HG02884 (cell line): ENCODE measurements around the gene CLCN6.
A peak's percentile ranks its signal among the peaks of the same experiment; 100 is the strongest.

Experiments used
- ATAC-seq: cut with Tn5 transposase; IDR thresholded peaks from one replicate; pipeline ENCODE4 v1.9.1; 2021; ENCODE audit warnings: mild to moderate bottlenecking, moderate library complexity; ENCODE audit not compliant: unreplicated experiment

The CLCN6 gene, protein sequence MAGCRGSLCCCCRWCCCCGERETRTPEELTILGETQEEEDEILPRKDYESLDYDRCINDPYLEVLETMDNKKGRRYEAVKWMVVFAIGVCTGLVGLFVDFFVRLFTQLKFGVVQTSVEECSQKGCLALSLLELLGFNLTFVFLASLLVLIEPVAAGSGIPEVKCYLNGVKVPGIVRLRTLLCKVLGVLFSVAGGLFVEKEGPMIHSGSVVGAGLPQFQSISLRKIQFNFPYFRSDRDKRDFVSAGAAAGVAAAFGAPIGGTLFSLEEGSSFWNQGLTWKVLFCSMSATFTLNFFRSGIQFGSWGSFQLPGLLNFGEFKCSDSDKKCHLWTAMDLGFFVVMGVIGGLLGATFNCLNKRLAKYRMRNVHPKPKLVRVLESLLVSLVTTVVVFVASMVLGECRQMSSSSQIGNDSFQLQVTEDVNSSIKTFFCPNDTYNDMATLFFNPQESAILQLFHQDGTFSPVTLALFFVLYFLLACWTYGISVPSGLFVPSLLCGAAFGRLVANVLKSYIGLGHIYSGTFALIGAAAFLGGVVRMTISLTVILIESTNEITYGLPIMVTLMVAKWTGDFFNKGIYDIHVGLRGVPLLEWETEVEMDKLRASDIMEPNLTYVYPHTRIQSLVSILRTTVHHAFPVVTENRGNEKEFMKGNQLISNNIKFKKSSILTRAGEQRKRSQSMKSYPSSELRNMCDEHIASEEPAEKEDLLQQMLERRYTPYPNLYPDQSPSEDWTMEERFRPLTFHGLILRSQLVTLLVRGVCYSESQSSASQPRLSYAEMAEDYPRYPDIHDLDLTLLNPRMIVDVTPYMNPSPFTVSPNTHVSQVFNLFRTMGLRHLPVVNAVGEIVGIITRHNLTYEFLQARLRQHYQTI

DNA sequence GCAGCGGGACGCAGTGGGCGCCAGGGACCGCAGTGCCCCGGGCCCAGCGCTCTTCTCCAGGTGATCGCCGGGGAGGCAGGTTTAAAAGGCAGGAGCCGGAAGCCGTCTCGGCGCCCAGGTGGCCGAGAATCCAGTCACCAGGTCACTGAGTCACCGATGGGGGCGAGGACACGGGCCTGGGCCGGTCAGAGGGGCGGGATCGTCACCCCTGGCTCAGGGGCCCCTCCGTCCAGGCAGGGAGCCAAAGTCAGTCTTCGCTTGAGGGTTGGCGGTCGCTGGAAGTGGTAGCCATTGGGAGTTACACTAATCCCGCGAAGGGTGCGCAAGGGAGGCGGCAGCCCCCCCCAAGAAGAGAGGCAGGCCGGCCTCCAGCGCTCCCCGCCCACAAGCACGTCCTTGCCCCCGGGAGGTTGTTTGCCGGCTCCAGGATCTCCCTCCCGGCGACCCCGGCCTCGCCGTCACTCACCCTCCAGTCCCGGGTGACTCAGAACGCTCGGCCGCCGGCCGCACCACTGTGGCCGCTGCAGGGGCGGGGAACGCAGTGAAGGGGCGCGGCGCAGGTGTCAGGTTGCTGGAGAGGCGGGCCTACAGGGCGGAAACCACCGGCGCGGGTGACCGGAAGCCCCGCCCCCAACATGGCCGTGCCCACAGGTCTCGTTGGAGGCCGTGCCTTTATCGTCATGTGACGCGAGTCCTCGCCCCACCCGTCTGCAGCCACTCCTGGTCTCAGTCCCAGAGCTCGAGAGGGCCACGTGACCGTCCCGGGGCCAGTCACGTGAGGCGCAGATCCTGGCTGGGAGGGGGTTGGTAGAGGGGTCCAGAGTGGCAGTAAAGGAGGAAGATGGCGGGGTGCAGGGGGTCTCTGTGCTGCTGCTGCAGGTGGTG is at the start of gene CLCN6, which contains the start of gene MTHFR:
TSS of gene CLCN6 (plus strand) at position 770 of the 885 bp plus-strand sequence. CDS start at position 842, 72 bp downstream.
TSS of gene MTHFR (minus strand) at position 543 of the 885 bp plus-strand sequence. CDS start 2,848 bp downstream, outside the sequence.
- ATAC-seq: peak; percentile 75

DNA sequence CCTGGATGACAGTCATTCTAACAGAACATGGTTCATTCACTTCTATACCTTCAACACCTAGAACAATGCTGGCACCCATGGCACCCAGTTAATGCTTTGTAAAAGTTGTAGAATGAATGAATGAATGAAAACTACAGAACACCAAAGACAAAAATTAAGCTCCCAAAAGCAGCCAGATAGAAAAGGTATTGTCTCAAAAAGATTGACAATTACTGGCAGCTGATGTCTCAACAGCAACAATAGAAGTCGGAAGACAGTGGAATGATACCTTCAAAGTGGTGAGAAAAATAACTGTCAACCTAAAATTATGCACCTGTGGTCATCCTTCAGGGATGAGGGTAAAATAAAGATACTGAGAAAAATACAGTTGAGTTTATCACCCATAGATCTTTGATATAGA is 48.9 kb upstream of the CLCN6 start:
- ATAC-seq: no peak

DNA sequence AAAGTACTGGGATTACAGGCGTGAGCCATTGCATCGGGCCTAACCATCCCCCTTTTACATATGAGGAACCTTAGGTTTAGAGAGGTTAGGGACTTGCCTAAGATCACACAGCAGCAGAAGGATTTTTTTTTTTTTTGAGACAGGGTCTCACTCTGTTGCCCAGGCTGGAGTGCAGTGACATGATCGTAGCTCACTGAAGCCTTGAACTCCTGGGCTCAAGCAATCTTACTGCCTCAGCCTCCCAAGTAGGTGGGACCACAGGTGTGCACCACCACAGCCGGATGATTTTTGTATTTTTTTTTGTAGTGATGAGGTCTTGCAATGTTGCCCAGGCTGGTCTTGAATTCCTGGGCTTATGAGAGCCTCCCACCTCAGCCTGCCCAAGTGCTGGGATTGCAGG is 46.2 kb upstream of the CLCN6 start:
- ATAC-seq: no peak

DNA sequence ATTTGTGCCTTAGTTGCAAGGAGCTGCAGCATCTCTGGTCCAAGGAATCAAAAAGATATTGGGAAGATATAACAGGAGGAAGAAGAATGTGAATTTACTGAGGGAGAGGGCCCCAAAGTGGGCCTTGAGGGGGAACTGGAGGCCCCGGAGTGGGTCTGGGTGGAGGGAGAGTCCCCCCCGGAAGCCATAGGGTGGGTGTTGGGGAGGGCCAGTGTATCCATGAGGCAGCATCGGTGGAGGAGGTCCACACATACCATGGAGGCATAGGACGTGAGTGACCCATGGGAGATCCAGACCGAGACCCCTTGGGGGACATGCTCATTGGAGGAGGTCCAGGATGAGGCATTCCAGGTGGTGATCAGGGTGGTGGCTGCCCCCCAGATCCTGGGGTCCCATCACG is 44.7 kb upstream of the CLCN6 start:
- no peak for ATAC-seq

DNA sequence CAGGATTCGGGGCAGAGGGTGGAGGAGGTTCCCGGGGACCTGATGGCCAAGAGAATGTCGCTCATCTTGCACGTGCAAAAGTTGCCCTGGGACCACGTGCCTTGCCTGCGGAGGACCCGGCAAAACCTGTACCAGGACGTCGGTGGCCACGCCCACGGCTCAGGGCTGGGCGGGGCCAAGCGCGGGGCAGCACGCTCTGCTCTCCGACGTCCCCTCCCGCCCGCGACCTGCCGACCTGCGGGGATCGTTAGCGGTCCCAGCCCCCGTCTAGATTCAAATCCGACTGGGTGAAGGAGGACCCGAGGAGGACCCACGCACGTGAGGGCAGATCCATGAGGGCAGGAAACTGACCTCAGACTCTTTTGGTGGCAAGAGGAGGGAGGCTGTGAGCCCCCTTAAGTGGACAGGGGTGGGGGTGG is 44.0 kb upstream of the CLCN6 start, which contains the start of gene C1orf167:
TSS of gene C1orf167 (plus strand) at position 206 of the 419 bp plus-strand sequence. CDS start 2,208 bp downstream, outside the sequence.
- no peak for ATAC-seq

DNA sequence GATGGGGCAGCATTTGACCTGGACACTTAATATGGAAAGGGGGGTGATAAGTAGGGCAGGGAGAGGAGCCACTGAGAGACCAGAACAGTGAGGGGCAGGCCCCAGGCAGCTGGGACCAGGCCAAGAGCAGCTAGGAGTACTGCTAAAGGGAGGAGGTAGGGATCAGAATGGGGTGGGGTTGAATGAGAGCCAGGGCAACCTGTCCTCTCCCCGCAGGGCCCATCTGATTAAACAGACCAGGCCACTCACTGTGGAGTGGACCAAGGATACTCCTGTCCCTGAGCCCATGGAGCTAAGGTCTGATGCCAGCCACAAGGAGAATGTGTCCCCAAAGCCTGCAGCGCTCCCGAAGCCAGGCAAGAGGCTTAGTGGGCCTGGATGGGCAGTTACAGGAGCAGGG is 41.9 kb upstream of the CLCN6 start:
- no peak for ATAC-seq

DNA sequence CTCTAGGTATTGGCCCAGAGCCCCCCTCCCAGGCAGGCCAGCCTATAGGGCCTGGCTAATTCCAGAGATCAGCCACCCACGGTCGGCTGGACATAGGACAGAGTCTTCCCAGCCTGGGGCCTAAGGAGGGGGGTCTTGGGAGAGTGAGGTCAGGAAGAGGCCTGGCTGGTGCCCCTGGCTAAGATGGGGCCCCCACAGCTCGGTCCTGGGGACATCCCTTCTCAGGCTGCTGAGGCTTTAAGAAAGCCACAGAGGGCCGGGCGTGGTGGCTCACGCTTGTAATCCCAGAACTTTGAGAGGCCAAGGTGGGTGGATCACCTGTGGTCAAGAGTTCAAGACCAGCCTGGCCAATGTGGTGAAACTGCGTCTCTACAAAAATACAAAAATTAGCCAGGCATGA is 41.5 kb upstream of the CLCN6 start:
- no peak for ATAC-seq

DNA sequence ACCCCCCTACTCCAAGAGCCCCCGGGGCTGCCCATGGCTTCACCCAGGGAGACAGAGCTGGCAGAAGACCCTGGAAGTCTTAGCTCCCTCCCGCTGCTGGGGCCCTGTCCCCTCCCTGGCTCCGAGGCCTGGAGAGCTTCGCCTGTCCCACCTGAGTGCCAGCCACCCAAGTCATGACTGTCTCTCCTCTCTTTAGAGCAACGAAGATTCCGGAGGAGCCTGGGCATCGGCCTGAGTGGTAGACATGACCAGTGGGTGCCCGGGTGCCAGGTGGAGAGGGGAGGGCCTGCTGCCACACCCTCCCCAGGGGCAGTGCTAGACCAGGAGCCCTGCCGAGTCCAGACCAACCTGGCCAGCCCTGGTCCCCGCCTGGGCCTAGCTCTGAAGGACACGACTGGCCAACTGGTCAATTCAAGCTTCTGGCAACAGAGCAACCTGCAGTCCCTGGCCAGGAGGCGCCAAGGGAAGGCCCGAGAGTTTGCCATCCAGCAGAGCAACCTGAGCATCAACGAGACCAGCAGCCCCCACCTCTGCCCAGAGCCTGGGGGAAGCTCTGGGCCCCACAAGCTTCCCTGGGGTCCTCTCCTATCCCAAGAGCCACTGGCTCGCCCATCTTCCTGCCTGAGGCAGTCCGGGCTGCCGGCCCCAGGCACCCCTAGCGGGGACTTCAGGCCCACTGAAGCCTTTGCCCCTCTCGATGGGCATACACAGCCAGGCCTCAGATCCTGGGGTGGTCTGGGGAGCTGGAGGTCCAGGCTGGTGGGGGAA is 40.1 kb upstream of the CLCN6 start:
- no peak for ATAC-seq

DNA sequence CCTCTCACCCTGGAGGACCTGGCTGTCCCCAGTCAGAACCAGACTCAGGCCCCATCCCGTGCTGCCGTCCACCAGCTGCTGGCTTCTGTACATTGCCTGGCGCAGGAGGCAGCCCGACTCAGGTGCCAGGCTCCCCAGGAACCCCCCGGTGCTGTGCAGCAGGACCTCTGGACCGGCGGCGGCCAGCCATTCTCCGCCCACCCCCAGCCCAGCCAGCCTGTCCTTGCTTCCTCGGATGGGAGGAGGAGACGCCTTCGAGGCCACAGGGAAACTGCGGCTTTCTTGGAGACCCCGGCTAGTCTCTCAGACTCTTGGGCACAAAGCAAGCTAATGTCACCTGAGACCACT is 39.6 kb upstream of the CLCN6 start:
- no peak for ATAC-seq

DNA sequence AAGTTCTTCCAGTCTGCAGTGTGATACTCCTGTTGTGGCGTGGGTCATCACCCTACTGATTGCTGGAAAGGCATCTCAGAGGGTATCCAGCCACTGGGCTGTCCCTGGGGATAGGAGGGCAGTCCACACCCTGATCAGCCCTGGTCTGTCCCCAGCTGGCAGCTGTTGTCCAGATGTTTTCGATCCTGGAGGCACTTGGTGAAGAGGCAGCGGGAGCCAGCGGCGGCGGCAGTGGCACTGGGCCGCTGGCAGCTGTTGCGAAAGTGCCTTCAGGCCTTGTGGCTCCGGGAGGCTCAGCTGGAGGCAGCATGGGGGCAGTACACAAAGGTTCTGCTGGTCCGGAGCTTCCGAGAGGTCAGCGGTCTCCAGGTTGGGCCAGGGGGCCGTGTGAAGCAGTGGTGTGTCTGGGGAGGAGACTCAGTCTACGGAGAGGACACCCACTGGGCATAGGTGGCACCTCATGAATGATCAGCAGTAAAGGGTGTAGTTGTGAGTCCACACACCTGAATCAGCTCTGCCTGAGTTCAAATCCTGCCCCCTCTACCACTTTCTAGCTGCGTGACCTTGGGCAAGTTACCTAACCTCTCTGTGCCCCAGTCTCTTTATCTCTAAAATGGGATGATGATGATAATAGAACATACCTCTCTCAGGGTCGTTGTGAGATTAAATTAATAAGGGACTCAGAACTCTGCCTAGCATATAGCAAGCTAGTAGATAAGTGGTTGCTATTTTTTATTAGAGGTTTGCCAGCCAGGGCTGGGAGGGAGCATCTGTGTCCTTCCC is 37.9 kb upstream of the CLCN6 start:
- no peak for ATAC-seq

DNA sequence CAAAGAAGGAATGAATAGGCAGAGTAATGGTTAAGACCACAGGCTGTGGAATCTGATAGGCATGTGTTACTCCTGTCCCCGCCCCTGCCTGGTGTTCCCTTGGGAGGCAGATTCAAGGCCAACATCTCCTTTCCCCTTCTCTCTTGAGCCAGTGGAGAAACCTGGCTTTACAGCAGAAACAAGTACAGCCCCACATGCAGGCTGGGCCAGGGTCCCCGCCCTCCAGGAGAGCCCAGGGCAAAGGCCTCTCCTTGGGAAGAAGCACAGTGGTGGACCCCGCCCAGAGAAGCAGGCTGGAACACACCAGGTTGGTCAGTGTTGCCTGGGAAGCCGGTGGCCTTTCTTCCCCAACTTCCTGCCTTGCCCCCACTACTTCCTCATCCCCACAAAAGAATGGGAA is 37.2 kb upstream of the CLCN6 start:
- no peak for ATAC-seq

DNA sequence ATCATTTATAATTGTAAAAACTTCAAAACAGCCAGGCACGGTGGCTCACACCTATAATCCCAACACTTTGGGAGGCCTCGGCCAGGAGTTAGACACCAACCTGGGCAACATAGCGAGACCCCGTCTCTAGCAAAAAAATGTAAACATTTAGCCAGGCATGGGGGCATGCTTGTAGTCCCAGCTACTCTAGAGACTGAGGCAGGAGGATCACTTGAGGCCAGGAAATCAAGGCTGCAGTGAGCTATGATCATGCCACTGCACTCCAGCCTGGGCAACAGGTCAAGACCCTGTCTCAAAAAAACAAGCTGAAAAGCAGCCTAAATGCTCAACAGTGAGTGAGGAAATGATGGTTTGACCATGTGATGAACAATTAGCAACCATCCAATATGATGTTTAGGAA is 36.7 kb upstream of the CLCN6 start:
- no peak for ATAC-seq

DNA sequence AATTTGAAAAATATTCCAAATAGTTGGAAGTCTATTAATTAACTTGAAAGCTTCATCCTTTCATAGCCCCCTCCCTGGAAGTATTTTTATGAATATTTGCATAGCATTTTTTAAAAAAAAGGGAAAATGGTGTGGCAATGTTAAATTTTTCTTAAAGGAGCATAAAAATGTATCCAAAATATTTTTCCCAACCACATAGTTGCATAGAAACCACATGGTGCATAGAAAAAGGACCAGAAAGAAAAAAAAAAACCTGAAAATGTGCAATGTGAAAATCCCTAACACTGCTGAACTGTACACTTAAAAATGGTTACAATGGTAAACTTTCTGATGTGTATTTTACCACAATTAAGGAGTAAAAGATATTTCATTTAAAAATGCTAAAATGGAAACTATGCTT is 36.0 kb upstream of the CLCN6 start:
- ATAC-seq: no peak

DNA sequence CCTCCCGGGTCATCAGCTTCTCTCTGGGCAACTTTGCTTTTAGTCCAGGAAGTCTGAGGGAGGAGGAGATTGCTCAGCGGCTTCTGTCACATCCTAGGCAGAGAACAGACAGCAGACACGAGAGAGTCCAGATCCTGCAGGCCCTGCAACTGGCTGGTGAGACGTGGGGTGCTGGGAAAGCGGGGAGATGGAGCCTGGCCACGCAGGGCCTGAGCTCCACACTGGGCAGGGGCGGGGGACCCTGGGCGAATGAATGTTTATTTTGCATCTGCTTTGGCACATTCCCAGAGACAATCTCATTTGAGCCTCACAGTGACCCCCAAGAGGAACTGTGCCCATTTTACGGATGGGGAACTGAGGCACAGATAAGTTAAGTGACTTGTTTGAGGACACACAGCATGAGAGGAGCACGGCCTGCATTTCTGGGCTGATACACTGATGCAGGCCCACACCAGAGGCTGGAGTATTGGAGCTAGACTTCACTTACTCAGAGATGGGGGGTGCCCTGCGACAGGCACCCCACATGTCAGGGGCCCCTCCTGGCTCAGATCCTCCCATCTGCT is 34.4 kb upstream of the CLCN6 start:
- ATAC-seq: no peak

DNA sequence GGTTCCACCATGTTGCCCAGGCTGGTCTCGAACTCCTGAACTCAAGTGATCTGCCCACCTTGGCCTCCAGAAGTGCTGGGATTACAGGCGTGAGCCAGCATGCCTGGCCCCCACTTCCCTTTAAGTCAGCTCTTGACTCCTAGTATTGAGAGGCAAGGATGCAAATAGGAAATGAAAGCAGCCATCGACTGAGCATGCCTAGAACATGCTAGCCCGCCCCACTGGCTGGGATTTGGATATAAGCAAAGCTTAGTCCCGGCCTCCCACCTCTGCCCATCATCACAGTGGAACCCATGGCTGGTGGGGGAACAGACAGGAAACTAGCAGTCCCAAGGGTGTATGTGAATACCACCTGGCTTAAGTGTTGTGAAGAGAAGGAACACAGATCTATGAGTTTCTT is 33.5 kb upstream of the CLCN6 start:
- no peak for ATAC-seq

DNA sequence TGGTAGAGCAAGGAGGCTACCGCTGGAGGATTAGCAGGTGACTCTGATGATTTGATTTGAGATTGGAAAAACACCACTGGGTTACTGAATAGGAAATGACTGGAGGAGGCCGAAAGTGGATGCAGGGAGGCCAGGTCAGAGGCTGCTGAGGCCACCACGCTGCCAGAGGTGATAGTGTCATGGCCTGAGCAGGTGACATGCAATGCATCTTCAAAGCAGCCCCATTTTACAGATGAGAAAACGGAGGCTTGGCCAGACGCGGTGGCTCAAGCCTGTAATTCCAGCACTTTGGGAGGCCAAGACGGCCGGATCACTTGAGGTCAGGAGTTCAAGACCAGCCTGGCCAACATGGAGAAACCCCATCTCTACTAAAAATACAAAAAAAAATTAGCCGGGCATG is 31.2 kb upstream of the CLCN6 start:
- ATAC-seq: no peak

DNA sequence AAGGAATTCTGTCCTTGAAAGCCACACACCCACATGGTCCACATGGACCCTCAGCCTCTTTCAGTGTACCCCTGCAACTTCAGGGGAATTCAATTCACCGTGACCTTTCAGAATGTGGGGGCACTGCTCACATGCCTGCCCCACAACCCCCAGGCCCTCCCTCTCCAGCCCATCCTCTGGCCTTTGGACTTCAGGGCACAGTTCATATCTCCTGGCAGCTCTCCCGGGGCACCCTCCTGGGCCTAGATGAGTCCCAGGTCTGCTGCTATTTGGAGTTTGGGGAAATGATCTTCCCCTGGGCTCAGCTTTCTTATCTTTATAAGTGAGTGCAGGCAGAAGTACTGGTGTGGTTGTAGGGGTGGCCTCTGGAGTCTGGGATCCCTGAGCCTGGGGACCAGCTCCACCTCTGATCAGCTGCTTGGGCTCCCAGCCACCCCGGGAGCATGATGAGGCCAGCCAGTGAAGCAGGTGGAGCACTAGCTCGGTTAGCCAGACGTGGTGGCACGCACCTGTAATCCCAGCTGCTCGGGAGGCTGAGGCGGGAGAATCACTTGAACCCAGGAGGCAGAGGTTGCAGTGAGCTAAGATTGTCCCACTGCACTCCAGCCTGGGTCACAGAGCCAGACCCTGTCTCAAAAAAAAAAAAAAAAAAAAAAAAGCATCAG is 28.2 kb upstream of the CLCN6 start:
- no peak for ATAC-seq

DNA sequence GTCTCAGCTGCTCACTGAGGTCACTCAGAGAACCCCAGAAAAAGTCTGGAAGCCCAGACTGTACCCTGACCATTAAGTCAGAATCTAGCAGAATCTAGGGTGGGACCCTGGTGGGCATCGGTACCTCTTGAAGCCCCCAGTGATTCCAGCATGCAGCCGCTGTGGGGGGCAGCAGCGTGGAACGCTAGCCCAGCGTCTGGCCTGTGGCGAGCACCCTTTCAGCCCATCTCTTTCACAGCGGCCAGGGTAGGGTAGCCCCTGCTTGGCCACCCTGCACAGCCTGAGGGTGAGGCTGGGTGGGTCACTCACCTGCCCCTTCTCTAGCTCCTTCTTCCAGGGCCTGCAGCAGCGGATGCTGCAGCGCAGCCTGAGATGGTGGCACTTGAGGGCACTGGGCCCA is 27.7 kb upstream of the CLCN6 start:
- ATAC-seq: no peak
